GM12878 (cell line): ENCODE results near the gene SGIP1. TPM values are rescaled to one million over a fixed set of nuclear protein-coding genes. Genes with fewer than 3 reads are reported as not detected.

Experiments used
- ATAC-seq: fragments of 200-7000 bp; cut with Tn5 transposase; 3 replicates; pipeline ENCODE4 v1.9.1; 2020; ENCODE audit warnings: mild to moderate bottlenecking, moderate library complexity
- BruUV-seq: library from RNA; stranded (reverse); fragments of 400-500 nt; replicated peaks from 2 replicates; lab custom pipeline; 2021; lab: Mats Ljungman, UMichigan
- CTCF ChIA-PET: fragments of 300-600 bp; sonication (Branson Sonifier 250); formaldehyde crosslinking; extraction: SDS; loops from one replicate; lab custom pipeline; 2021; ENCODE audit warnings: inconsistent platforms; lab: Yijun Ruan, JAX
- POLR2A ChIA-PET: fragments of 350-600 bp; formaldehyde crosslinking; extraction: SDS; loops from one replicate; lab custom pipeline; 2021; ENCODE audit warnings: inconsistent platforms; lab: Charles Lee
- RAD21 ChIA-PET: fragments of 300-600 bp; sonication (Branson Sonifier 250); formaldehyde crosslinking; loops from one replicate; lab custom pipeline; 2023; ENCODE audit warnings: antibody characterized with exemption; ENCODE audit not compliant: unreplicated experiment; lab: Charles Lee
- SMC1A ChIA-PET: fragments of 300-600 bp; sonication (Branson Sonifier 250); formaldehyde crosslinking; loops from one replicate; lab custom pipeline; 2023; ENCODE audit not compliant: unreplicated experiment, uncharacterized antibody; lab: Charles Lee
- DNase-seq: peaks from one replicate; pipeline ENCODE4 v3.0.0-alpha.2; 2011; ENCODE audit warnings: low read depth, low spot score
- FAIRE-seq: peaks from 3 replicates; lab custom pipeline; 2011; peaks lifted over from hg19 to GRCh38; lab: Jason Lieb, UNC
- H2AFZ ChIP-seq: 2 replicates; pipeline ENCODE4 v1.6.0; 2011; ENCODE audit warnings: low read depth, low read length, control low read depth; ENCODE audit not compliant: control insufficient read depth
- H3K27ac ChIP-seq: 2 replicates; pipeline ENCODE4 v1.5.1; 2011; ENCODE audit warnings: control low read depth; ENCODE audit not compliant: control insufficient read depth, insufficient read depth
- H3K27me3 ChIP-seq, 2 experiments: replicated peaks in 1 of 2; 2 replicates each; pipeline versions ENCODE4 v1.6.0 to v1.6.1; 2011; ENCODE audit warnings: low read length in 1 of 2; ENCODE audit not compliant: control insufficient read depth in 2 of 2, insufficient read depth in 2 of 2
- H3K36me3 ChIP-seq, 2 experiments: 2 replicates each; pipeline ENCODE4 v1.5.1; 2011; ENCODE audit warnings: low read length in 1 of 2; ENCODE audit not compliant: control insufficient read depth in 2 of 2, insufficient read depth in 2 of 2
- H3K4me1 ChIP-seq: 2 replicates; pipeline ENCODE4 v1.6.1; 2011; ENCODE audit warnings: mild to moderate bottlenecking, low read length, moderate library complexity, mixed read lengths; ENCODE audit not compliant: control insufficient read depth, insufficient read depth
- H3K4me2 ChIP-seq: 2 replicates; pipeline ENCODE4 v1.6.0; 2011; ENCODE audit warnings: control low read depth; ENCODE audit not compliant: control insufficient read depth, insufficient read depth
- H3K4me3 ChIP-seq: fragments of 200-600 bp; sonication (generic); 2 replicates; pipeline ENCODE4 v1.5.1; 2016
- H3K79me2 ChIP-seq: 2 replicates; pipeline ENCODE4 v1.6.0; 2011; ENCODE audit warnings: low read length; ENCODE audit not compliant: control insufficient read depth, insufficient read depth
- H3K9ac ChIP-seq: 2 replicates; pipeline ENCODE4 v1.8.0; 2011; ENCODE audit warnings: low read length, control low read depth, mixed read lengths; ENCODE audit not compliant: control insufficient read depth, insufficient read depth
- H3K9me3 ChIP-seq: replicated peaks from 3 replicates; pipeline ENCODE4 v1.5.1; 2011; ENCODE audit warnings: mild to moderate bottlenecking, low read length; ENCODE audit not compliant: control insufficient read depth, insufficient read depth
- H4K20me1 ChIP-seq: 2 replicates; pipeline ENCODE4 v1.6.0; 2011; ENCODE audit not compliant: control insufficient read depth, insufficient read depth
- FOS ChIP-seq: IDR thresholded peaks from 3 replicates; pipeline ENCODE4 v1.6.1; 2011; ENCODE audit warnings: borderline replicate concordance; ENCODE audit not compliant: insufficient read length; ENCODE audit errors: extremely low read depth
- MEF2A ChIP-seq: IDR thresholded peaks from 2 replicates; pipeline ENCODE4 v1.6.1; 2011; ENCODE audit warnings: low read depth, mild to moderate bottlenecking, low read length, moderate library complexity; ENCODE audit not compliant: insufficient read depth
- MEF2B ChIP-seq: fragments of 450-650 bp; IDR thresholded peaks from 2 replicates; pipeline ENCODE4 v1.6.1; 2018; ENCODE audit warnings: mild to moderate bottlenecking, moderate library complexity; ENCODE audit not compliant: partially characterized antibody, poor library complexity, severe bottlenecking
- PML ChIP-seq: IDR thresholded peaks from 2 replicates; pipeline ENCODE4 v1.6.1; 2012; ENCODE audit warnings: low read length, inconsistent platforms
- SREBF1 ChIP-seq: IDR thresholded peaks from 2 replicates; pipeline ENCODE4 v1.6.1; 2012; ENCODE audit warnings: mild to moderate bottlenecking, low read length
- SUPT20H ChIP-seq: IDR thresholded peaks from 2 replicates; pipeline ENCODE4 v1.6.1; 2011; ENCODE audit warnings: low read depth, mild to moderate bottlenecking, low read length, moderate library complexity, borderline replicate concordance; ENCODE audit not compliant: control insufficient read depth
- WGBS: methylation state at CpG from one replicate; pipeline ENCODE4 v1.1.6; 2016; ENCODE audit warnings: low lambda C conversion rate; ENCODE audit not compliant: insufficient replicate concordance, insufficient coverage; ENCODE audit errors: missing lambda C conversion rate; 5-methylcytosine and 5-hydroxymethylcytosine counted together
- in situ Hi-C: fragments of 300-500 bp; cut with MboI; formaldehyde crosslinking; loops from 9 replicates; pipeline ENCODE4 v1.14.3; 2018; ENCODE audit warnings: mixed read lengths
- intact Hi-C: fragments of 100-400 bp; cut with micrococcal nuclease; formaldehyde crosslinking; loops from one replicate; pipeline ENCODE4 v1.14.2; 2022; ENCODE audit not compliant: unreplicated experiment
- polyA plus RNA-seq, 11 experiments: library from polyadenylated mRNA; depleted of rRNA in 4 of 11; unstranded in 6 of 11; stranded (reverse) in 5 of 11; fragments of >200 nt; fragmentation: Nextera tagmentation in 4 of 11; fragmentation: Illumina TruSeq in 1 of 11; extraction: Ambion mirVana in 4 of 11; extraction: Trizol in 1 of 11; gene quantifications; 1 replicate in 1 of 11; 2 replicates in 10 of 11; pipeline versions ENCODE4 v1.2.1 to v1.2.3, GENCODE V29; 2011 to 2016; ENCODE audit warnings: inconsistent platforms in 2 of 11, missing spikeins in 2 of 11, low read depth in 1 of 11
- total RNA-seq, 4 experiments: library from RNA; depleted of rRNA in 3 of 4; stranded (reverse); fragments of >200 nt in 3 of 4; fragmentation: Illumina TruSeq in 1 of 4; extraction: Trizol in 1 of 4; gene quantifications; 2 replicates each; pipeline versions ENCODE4 v1.2.1 to v1.2.3, GENCODE V29; 2013 to 2021
- TF ChIP-seq, protein P1 (sequence below): fragments of 450-650 bp; IDR thresholded peaks from 2 replicates; pipeline ENCODE4 v1.6.1; 2017; ENCODE audit warnings: mild to moderate bottlenecking, low read depth, inconsistent platforms; ENCODE audit not compliant: poor library complexity, severe bottlenecking
- TF ChIP-seq, protein P2 (sequence below): IDR thresholded peaks from 2 replicates; pipeline ENCODE4 v1.6.1; 2012; ENCODE audit warnings: low read depth, low read length, improper control_type of control experiment
- TF ChIP-seq, protein P3 (sequence below): IDR thresholded peaks from 2 replicates; pipeline ENCODE4 v1.6.1; 2012; ENCODE audit warnings: improper control_type of control experiment, low read depth, low read length; ENCODE audit not compliant: insufficient replicate concordance
- TF ChIP-seq, protein P4 (sequence below): fragments of 450-650 bp; IDR thresholded peaks from 2 replicates; pipeline ENCODE4 v1.6.1; 2018; ENCODE audit warnings: borderline replicate concordance, mild to moderate bottlenecking; ENCODE audit not compliant: partially characterized antibody

SGIP1 gene
- total and polyA plus RNA-seq, 10 of the 15 experiments (the other 5 are each of a cell fraction or from before 2014, with no cell fraction given): 0.15 TPM; not detected in 9

- Histone ChIP-seq H3K9ac (no peak overlapping the region), H3K36me3 (no peaks in the 10 kb centered on the region), H3K4me2 (no peak overlapping the region), H3K79me2 (no peaks in the 10 kb centered on the region), H3K4me1 (no peaks in the 10 kb centered on the region), H4K20me1 (no peaks in the 10 kb centered on the region), H3K27me3 (no peaks in the 10 kb centered on the region; a peak in 1 of 4 replicates), H2AFZ (no peak overlapping the region), H3K27ac (no peak overlapping the region), H3K9me3 (no peaks in the 10 kb centered on the region), H3K4me3 (no peak overlapping the region)
- in situ Hi-C loops: no loop called here
- ChIA-PET CTCF (no interaction called here), RAD21 (no interaction called here), POLR2A (no interaction called here), SMC1A (no interaction called here)
- intact Hi-C loops: no loop called here
- FAIRE-seq: no peak
- no peak for ATAC-seq
- DNase-seq: no peak
- 17% methylated on average over 4 of the region's 4 CpGs for WGBS
- BruUV-seq: no TSS peak
- TF ChIP-seq SUPT20H (no peak), SREBF1 (no peak), PML (no peak), MEF2B (no peak), FOS (no peak), MEF2A (no peak)
- TF ChIP-seq, protein P1, sequence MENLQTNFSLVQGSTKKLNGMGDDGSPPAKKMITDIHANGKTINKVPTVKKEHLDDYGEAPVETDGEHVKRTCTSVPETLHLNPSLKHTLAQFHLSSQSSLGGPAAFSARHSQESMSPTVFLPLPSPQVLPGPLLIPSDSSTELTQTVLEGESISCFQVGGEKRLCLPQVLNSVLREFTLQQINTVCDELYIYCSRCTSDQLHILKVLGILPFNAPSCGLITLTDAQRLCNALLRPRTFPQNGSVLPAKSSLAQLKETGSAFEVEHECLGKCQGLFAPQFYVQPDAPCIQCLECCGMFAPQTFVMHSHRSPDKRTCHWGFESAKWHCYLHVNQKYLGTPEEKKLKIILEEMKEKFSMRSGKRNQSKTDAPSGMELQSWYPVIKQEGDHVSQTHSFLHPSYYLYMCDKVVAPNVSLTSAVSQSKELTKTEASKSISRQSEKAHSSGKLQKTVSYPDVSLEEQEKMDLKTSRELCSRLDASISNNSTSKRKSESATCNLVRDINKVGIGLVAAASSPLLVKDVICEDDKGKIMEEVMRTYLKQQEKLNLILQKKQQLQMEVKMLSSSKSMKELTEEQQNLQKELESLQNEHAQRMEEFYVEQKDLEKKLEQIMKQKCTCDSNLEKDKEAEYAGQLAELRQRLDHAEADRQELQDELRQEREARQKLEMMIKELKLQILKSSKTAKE: no peak
- TF ChIP-seq, protein P2, sequence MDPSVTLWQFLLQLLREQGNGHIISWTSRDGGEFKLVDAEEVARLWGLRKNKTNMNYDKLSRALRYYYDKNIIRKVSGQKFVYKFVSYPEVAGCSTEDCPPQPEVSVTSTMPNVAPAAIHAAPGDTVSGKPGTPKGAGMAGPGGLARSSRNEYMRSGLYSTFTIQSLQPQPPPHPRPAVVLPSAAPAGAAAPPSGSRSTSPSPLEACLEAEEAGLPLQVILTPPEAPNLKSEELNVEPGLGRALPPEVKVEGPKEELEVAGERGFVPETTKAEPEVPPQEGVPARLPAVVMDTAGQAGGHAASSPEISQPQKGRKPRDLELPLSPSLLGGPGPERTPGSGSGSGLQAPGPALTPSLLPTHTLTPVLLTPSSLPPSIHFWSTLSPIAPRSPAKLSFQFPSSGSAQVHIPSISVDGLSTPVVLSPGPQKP: no peak
- TF ChIP-seq, protein P3, sequence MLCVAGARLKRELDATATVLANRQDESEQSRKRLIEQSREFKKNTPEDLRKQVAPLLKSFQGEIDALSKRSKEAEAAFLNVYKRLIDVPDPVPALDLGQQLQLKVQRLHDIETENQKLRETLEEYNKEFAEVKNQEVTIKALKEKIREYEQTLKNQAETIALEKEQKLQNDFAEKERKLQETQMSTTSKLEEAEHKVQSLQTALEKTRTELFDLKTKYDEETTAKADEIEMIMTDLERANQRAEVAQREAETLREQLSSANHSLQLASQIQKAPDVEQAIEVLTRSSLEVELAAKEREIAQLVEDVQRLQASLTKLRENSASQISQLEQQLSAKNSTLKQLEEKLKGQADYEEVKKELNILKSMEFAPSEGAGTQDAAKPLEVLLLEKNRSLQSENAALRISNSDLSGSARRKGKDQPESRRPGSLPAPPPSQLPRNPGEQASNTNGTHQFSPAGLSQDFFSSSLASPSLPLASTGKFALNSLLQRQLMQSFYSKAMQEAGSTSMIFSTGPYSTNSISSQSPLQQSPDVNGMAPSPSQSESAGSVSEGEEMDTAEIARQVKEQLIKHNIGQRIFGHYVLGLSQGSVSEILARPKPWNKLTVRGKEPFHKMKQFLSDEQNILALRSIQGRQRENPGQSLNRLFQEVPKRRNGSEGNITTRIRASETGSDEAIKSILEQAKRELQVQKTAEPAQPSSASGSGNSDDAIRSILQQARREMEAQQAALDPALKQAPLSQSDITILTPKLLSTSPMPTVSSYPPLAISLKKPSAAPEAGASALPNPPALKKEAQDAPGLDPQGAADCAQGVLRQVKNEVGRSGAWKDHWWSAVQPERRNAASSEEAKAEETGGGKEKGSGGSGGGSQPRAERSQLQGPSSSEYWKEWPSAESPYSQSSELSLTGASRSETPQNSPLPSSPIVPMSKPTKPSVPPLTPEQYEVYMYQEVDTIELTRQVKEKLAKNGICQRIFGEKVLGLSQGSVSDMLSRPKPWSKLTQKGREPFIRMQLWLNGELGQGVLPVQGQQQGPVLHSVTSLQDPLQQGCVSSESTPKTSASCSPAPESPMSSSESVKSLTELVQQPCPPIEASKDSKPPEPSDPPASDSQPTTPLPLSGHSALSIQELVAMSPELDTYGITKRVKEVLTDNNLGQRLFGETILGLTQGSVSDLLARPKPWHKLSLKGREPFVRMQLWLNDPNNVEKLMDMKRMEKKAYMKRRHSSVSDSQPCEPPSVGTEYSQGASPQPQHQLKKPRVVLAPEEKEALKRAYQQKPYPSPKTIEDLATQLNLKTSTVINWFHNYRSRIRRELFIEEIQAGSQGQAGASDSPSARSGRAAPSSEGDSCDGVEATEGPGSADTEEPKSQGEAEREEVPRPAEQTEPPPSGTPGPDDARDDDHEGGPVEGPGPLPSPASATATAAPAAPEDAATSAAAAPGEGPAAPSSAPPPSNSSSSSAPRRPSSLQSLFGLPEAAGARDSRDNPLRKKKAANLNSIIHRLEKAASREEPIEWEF: no peak
- TF ChIP-seq, protein P4, sequence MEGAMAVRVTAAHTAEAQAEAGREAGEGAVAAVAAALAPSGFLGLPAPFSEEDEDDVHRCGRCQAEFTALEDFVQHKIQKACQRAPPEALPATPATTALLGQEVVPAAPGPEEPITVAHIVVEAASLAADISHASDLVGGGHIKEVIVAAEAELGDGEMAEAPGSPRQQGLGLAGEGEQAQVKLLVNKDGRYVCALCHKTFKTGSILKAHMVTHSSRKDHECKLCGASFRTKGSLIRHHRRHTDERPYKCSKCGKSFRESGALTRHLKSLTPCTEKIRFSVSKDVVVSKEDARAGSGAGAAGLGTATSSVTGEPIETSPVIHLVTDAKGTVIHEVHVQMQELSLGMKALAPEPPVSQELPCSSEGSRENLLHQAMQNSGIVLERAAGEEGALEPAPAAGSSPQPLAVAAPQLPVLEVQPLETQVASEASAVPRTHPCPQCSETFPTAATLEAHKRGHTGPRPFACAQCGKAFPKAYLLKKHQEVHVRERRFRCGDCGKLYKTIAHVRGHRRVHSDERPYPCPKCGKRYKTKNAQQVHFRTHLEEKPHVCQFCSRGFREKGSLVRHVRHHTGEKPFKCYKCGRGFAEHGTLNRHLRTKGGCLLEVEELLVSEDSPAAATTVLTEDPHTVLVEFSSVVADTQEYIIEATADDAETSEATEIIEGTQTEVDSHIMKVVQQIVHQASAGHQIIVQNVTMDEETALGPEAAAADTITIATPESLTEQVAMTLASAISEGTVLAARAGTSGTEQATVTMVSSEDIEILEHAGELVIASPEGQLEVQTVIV: no peak
Observed at GRCh38 chr1:66597500-66597899, 63.5 kb downstream of the SGIP1 start.
